Measurements from ENCODE around the gene BLVRB. TPM values are rescaled to one million over a fixed set of nuclear protein-coding genes. Genes with fewer than 3 reads are reported as not detected.

Gene BLVRB
- total RNA-seq, 1 experiment from 2014 or later, result 44.0 TPM

GRCh38 chr19:40413291-40413845, 52.2 kb downstream of the BLVRB start, which contains the start of gene PRX:
TSS of gene PRX (minus strand) at chr19:40413378. CDS start at chr19:40407932, 5,446 bp downstream.
- intact Hi-C loops (cut with micrococcal nuclease), result no loop called here
- no peaks in the 10 kb centered on the region for H3K9me3 Mint-ChIP-seq (ENCODE audit: unreplicated experiment)
- TF ChIP-seq CTCF (IDR thresholded peaks at IDR 0.05; ENCODE audit: unreplicated experiment), result no peak
- CTCF ChIA-PET, result interaction anchor here (0.6 kb wide), 1 partner anchor 331 kb away, joined by 3 read pairs; no protein-coding TSS in a partner anchor
- no peaks in the 10 kb centered on the region for H3K27me3 Mint-ChIP-seq (ENCODE audit: insufficient read depth, unreplicated experiment)
- DNase-seq (ENCODE audit: unreplicated experiment), result no peak
- POLR2A ChIA-PET, result interaction anchor here (2.3 kb wide), 1 partner anchor 8 kb away, joined by 9 read pairs; no protein-coding TSS in a partner anchor
- BruUV-seq (replicated peaks), result no TSS peak
- H3K4me1 Mint-ChIP-seq (ENCODE audit: insufficient read depth, unreplicated experiment), result peaks cover 23% of the 10 kb centered on the region
- H3K27ac Mint-ChIP-seq (ENCODE audit: low read depth, unreplicated experiment), result no peak within 1 kb of the TSS
- no peaks in the 10 kb centered on the region for H3K36me3 Mint-ChIP-seq (ENCODE audit: insufficient read depth, unreplicated experiment)
- H3K4me3 Mint-ChIP-seq (ENCODE audit: unreplicated experiment), result no peak within 1 kb of the TSS

- TF ChIP-seq CTCF (IDR thresholded peaks at IDR 0.05; ENCODE audit: unreplicated experiment), result no peak
- DNase-seq (ENCODE audit: unreplicated experiment), result no peak
- intact Hi-C loops (cut with micrococcal nuclease), result no loop called here
- no TSS peak for BruUV-seq (replicated peaks)
- no peaks in the 10 kb centered on the region for H3K9me3 Mint-ChIP-seq (ENCODE audit: unreplicated experiment)
- H3K27me3 Mint-ChIP-seq (ENCODE audit: insufficient read depth, unreplicated experiment), result no peaks in the 10 kb centered on the region
- H3K4me3 Mint-ChIP-seq (ENCODE audit: unreplicated experiment), result no peak overlapping the region
- ChIA-PET POLR2A (interaction anchor here (1.1 to 2.3 kb wide), 2 partner anchors 8 to 11 kb away, joined by 3 to 9 read pairs; no protein-coding TSS in a partner anchor), CTCF (interaction anchor here (0.7 to 1.4 kb wide), 3 partner anchors 8 to 222 kb away, joined by 3 read pairs; no protein-coding TSS in a partner anchor)
- peaks cover 23% of the 10 kb centered on the region for H3K4me1 Mint-ChIP-seq (ENCODE audit: insufficient read depth, unreplicated experiment)
- no peaks in the 10 kb centered on the region for H3K36me3 Mint-ChIP-seq (ENCODE audit: insufficient read depth, unreplicated experiment)
- no peak overlapping the region for H3K27ac Mint-ChIP-seq (ENCODE audit: low read depth, unreplicated experiment)
These were observed 52.7 kb downstream of the BLVRB start for GRCh38 chr19:40412866-40413265.

- no TSS peak for BruUV-seq (replicated peaks)
- Mint-ChIP-seq H3K27me3 (ENCODE audit: insufficient read depth, unreplicated experiment) (no peaks in the 10 kb centered on the region), H3K4me3 (ENCODE audit: unreplicated experiment) (no peak overlapping the region), H3K9me3 (ENCODE audit: unreplicated experiment) (no peaks in the 10 kb centered on the region), H3K4me1 (ENCODE audit: insufficient read depth, unreplicated experiment) (peaks cover 21% of the 10 kb centered on the region), H3K36me3 (ENCODE audit: insufficient read depth, unreplicated experiment) (no peaks in the 10 kb centered on the region), H3K27ac (ENCODE audit: low read depth, unreplicated experiment) (peak overlapping the region; percentile 71)
- TF ChIP-seq CTCF (IDR thresholded peaks at IDR 0.05; ENCODE audit: unreplicated experiment), result no peak
- ChIA-PET POLR2A (interaction anchor here (1.1 to 2.3 kb wide), 2 partner anchors 9 to 12 kb away, joined by 3 to 9 read pairs; no protein-coding TSS in a partner anchor), CTCF (interaction anchor here (1.2 to 1.4 kb wide), 3 partner anchors 8 to 223 kb away, joined by 3 to 4 read pairs (median 3); no protein-coding TSS in a partner anchor)
- no peak for DNase-seq (ENCODE audit: unreplicated experiment)
- intact Hi-C loops (cut with micrococcal nuclease), result no loop called here
These were observed 53.5 kb downstream of the BLVRB start for GRCh38 chr19:40411958-40412499.

GRCh38 chr19:40411125-40411842, 54.3 kb downstream of the BLVRB start:
- ChIA-PET POLR2A (interaction anchor here (0.8 to 2.3 kb wide), 3 partner anchors 10 to 22 kb away, joined by 3 to 9 read pairs (median 3); no protein-coding TSS in a partner anchor), CTCF (interaction anchor here (0.6 to 1.4 kb wide), 5 partner anchors 9 to 224 kb away, joined by 3 to 6 read pairs (median 4); partner anchors contain the start of gene SERTAD1)
- peak; percentile 27 for DNase-seq (ENCODE audit: unreplicated experiment)
- H3K27me3 Mint-ChIP-seq (ENCODE audit: insufficient read depth, unreplicated experiment), result no peaks in the 10 kb centered on the region
- peak overlapping the region; percentile 71 for H3K27ac Mint-ChIP-seq (ENCODE audit: low read depth, unreplicated experiment)
- no peak for TF ChIP-seq CTCF (IDR thresholded peaks at IDR 0.05; ENCODE audit: unreplicated experiment)
- intact Hi-C loops (cut with micrococcal nuclease), result no loop called here
- BruUV-seq (replicated peaks), result no TSS peak
- H3K4me1 Mint-ChIP-seq (ENCODE audit: insufficient read depth, unreplicated experiment), result peaks cover 17% of the 10 kb centered on the region
- H3K36me3 Mint-ChIP-seq (ENCODE audit: insufficient read depth, unreplicated experiment), result no peaks in the 10 kb centered on the region
- H3K9me3 Mint-ChIP-seq (ENCODE audit: unreplicated experiment), result no peaks in the 10 kb centered on the region
- H3K4me3 Mint-ChIP-seq (ENCODE audit: unreplicated experiment), result no peak overlapping the region
